Keratinocyte (primary cell): Measurements from ENCODE around the gene PPTC7. TPM values are rescaled to one million over a fixed set of nuclear protein-coding genes. Genes with fewer than 3 reads are reported as not detected.
"Not testable (repeated sequence)": the region's sequence is repeated elsewhere in the genome, so short reads cannot be mapped to it uniquely, and the experiment has no call there.

Experiments used
- DNase-seq: peaks from one replicate; pipeline ENCODE4 v3.0.0-alpha.2; 2011; ENCODE audit warnings: low read depth, missing footprints, low spot score
- FAIRE-seq: peaks from 2 replicates; lab custom pipeline; 2011; peaks lifted over from hg19 to GRCh38; lab: Jason Lieb, UNC
- H2AFZ ChIP-seq: 2 replicates; pipeline ENCODE4 v1.6.0; 2012; ENCODE audit warnings: low read length, control low read depth, inconsistent platforms; ENCODE audit not compliant: control insufficient read depth
- H3K27ac ChIP-seq: 2 replicates; pipeline ENCODE4 v1.5.1; 2011; ENCODE audit warnings: low read length; ENCODE audit not compliant: control insufficient read depth, insufficient read depth
- H3K27me3 ChIP-seq: 3 replicates; pipeline ENCODE4 v1.6.0; 2011; ENCODE audit warnings: low read length; ENCODE audit not compliant: control insufficient read depth, insufficient read depth; ENCODE audit errors: extremely low read depth
- H3K36me3 ChIP-seq, 2 experiments: 2 replicates in 1 of 2; 3 replicates in 1 of 2; pipeline ENCODE4 v1.5.1; 2011; ENCODE audit warnings: low read length in 2 of 2, mild to moderate bottlenecking in 1 of 2; ENCODE audit not compliant: control insufficient read depth in 2 of 2, insufficient read depth in 2 of 2; ENCODE audit errors: extremely low read depth in 1 of 2
- H3K4me1 ChIP-seq: 3 replicates; pipeline ENCODE4 v1.5.1; 2011; ENCODE audit warnings: low read length; ENCODE audit not compliant: control insufficient read depth, insufficient read depth; ENCODE audit errors: extremely low read depth
- H3K4me2 ChIP-seq: 3 replicates; pipeline ENCODE4 v1.6.0; 2011; ENCODE audit warnings: low read depth, low read length; ENCODE audit not compliant: control insufficient read depth, insufficient read depth; ENCODE audit errors: extremely low read depth
- H3K4me3 ChIP-seq, 3 experiments: fragments of 200-600 bp in 1 of 3; sonication (generic) in 1 of 3; 2 replicates in 2 of 3; 3 replicates in 1 of 3; pipeline ENCODE4 v1.5.1; 2011 to 2016; ENCODE audit warnings: low read length in 3 of 3, mild to moderate bottlenecking in 3 of 3, control low read depth in 2 of 3, inconsistent platforms in 1 of 3, low read depth in 1 of 3, mixed read lengths in 1 of 3, mixed run types in 1 of 3, moderate library complexity in 1 of 3; ENCODE audit not compliant: control insufficient read depth in 2 of 3, insufficient read depth in 2 of 3; ENCODE audit errors: extremely low read depth in 1 of 3
- H3K79me2 ChIP-seq: 2 replicates; pipeline ENCODE4 v1.6.0; 2012; ENCODE audit warnings: low read length; ENCODE audit not compliant: control insufficient read depth, insufficient read depth
- H3K9ac ChIP-seq: 3 replicates; pipeline ENCODE4 v1.6.0; 2011; ENCODE audit warnings: low read length; ENCODE audit not compliant: control insufficient read depth, insufficient read depth; ENCODE audit errors: extremely low read depth
- H3K9me1 ChIP-seq: 3 replicates; pipeline ENCODE4 v1.6.0; 2011; ENCODE audit warnings: low read length; ENCODE audit not compliant: control insufficient read depth, insufficient read depth; ENCODE audit errors: extremely low read depth
- H3K9me3 ChIP-seq: 2 replicates; pipeline ENCODE4 v1.5.1; 2012; ENCODE audit warnings: low read depth, low read length; ENCODE audit not compliant: control insufficient read depth
- H4K20me1 ChIP-seq: 3 replicates; pipeline ENCODE4 v1.6.0; 2011; ENCODE audit warnings: low read length; ENCODE audit not compliant: control insufficient read depth, insufficient read depth; ENCODE audit errors: extremely low read depth
- EZH2 ChIP-seq: IDR thresholded peaks from one replicate; pipeline ENCODE4 v1.6.1; 2012; ENCODE audit warnings: inconsistent platforms, mild to moderate bottlenecking, low read length, moderate library complexity
- dilution Hi-C: fragments of 300-500 bp; cut with MboI; formaldehyde crosslinking; loops from one replicate; pipeline ENCODE4 v1.7.0; 2020; ENCODE audit warnings: low sequenced_read_pairs; ENCODE audit not compliant: extremely low pct_ligation_motif_present
- polyA plus RNA-seq, 5 experiments: library from polyadenylated mRNA; depleted of rRNA in 3 of 5; stranded (reverse) in 3 of 5; stranded (forward) in 1 of 5; unstranded in 1 of 5; fragments of >200 nt; gene quantifications; 1 replicate in 1 of 5; 2 replicates in 3 of 5; 3 replicates in 1 of 5; pipeline versions ENCODE4 v1.2.1 to v1.2.3, GENCODE V29; 2011 to 2012; ENCODE audit warnings: missing spikeins in 2 of 5, low read depth in 1 of 5, low replicate concordance in 1 of 5
- TF ChIP-seq, protein P1 (sequence below), 3 experiments: IDR thresholded peaks in 1 of 3; conservative IDR thresholded peaks in 1 of 3; optimal IDR thresholded peaks in 1 of 3; 2 replicates in 2 of 3; 3 replicates in 1 of 3; pipeline versions ENCODE3 to v1.5.1; 2011; ENCODE audit warnings: low read length in 3 of 3, mild to moderate bottlenecking in 3 of 3, moderate library complexity in 2 of 3, control low read depth in 1 of 3, inconsistent platforms in 1 of 3; ENCODE audit not compliant: insufficient read depth in 2 of 3; ENCODE audit errors: extremely low read depth in 1 of 3

The PPTC7 gene
- polyA plus RNA-seq, 1 donor (not counting 4 experiments of a cell fraction or from before 2014, with no cell fraction given): 35.9 TPM

GRCh38 chr12:110590059-110590458, 6.9 kb upstream of the PPTC7 start:
- FAIRE-seq (no peak), DNase-seq (no peak)
- Histone ChIP-seq H2AFZ (no peak overlapping the region), H3K4me3 (no peak overlapping the region), H3K9me1 (no peaks in the 10 kb centered on the region), H3K36me3 (no peaks in the 10 kb centered on the region), H3K9me3 (no peaks in the 10 kb centered on the region), H3K27ac (no peak overlapping the region), H3K4me2 (no peak overlapping the region), H3K4me1 (peaks cover 7% of the 10 kb centered on the region), H3K27me3 (no peaks in the 10 kb centered on the region), H3K79me2 (no peaks in the 10 kb centered on the region), H4K20me1 (no peaks in the 10 kb centered on the region), H3K9ac (no peak overlapping the region)
- dilution Hi-C loops: no loop called here
- TF ChIP-seq, protein P1, sequence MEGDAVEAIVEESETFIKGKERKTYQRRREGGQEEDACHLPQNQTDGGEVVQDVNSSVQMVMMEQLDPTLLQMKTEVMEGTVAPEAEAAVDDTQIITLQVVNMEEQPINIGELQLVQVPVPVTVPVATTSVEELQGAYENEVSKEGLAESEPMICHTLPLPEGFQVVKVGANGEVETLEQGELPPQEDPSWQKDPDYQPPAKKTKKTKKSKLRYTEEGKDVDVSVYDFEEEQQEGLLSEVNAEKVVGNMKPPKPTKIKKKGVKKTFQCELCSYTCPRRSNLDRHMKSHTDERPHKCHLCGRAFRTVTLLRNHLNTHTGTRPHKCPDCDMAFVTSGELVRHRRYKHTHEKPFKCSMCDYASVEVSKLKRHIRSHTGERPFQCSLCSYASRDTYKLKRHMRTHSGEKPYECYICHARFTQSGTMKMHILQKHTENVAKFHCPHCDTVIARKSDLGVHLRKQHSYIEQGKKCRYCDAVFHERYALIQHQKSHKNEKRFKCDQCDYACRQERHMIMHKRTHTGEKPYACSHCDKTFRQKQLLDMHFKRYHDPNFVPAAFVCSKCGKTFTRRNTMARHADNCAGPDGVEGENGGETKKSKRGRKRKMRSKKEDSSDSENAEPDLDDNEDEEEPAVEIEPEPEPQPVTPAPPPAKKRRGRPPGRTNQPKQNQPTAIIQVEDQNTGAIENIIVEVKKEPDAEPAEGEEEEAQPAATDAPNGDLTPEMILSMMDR (optimal IDR thresholded peaks at IDR 0.05 in 1 of 3, IDR thresholded peaks at IDR 0.05 in 1 of 3, conservative IDR thresholded peaks at IDR 0.05 in 1 of 3; ENCODE audit: extremely low read depth in 1 of 3, insufficient read depth in 2 of 3, low read length in 3 of 3): no peak
- TF ChIP-seq EZH2: no peak

GRCh38 chr12:110587102-110587501, 4.0 kb upstream of the PPTC7 start:
- FAIRE-seq, H3K9ac ChIP-seq, dilution Hi-C loops: not testable (repeated sequence)

DNA sequence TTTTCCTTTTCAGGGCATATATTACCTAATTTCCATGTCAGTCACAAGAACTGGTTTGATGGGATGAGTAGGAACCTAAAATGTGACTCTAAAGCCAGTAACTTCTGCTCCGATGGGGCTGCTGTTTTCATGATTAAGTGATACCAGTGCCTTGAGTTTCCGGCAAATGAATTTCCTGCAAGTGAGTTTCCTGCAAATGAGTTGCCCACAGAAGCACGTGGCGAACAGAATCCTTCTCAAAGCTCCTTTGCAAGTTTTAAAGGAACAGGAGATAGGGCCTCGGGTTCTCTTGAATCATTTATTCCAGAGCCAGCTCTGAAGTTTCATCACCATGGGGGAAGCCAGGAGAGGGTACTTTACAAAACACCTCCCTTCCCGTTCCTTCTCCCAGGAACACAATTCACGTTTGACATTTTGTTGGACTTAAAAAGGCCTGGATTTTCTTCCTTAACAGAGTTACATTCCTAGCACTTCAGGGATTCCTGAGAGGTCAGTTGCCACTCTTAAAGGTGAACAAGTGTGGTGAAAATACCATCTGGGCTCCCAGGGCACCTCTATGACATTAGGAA, 2.2 kb upstream of the PPTC7 start:
- Histone ChIP-seq H3K4me3 (peak overlapping the region in 2 of 3 experiments; percentile 43 to 45), H3K4me2 (peak overlapping the region; percentile 71), H3K27me3 (no peaks in the 10 kb centered on the region), H3K36me3 (no peaks in the 10 kb centered on the region), H3K79me2 (peaks cover 28% of the 10 kb centered on the region), H2AFZ (peak overlapping the region; percentile 87), H3K9me1 (no peaks in the 10 kb centered on the region), H3K4me1 (peaks cover 31% of the 10 kb centered on the region), H3K9ac (peak overlapping the region; percentile 46), H3K27ac (peak overlapping the region; percentile 42), H3K9me3 (no peaks in the 10 kb centered on the region), H4K20me1 (peaks cover 11% of the 10 kb centered on the region)
- TF ChIP-seq, protein P1 (optimal IDR thresholded peaks at IDR 0.05 in 1 of 3, IDR thresholded peaks at IDR 0.05 in 1 of 3, conservative IDR thresholded peaks at IDR 0.05 in 1 of 3; ENCODE audit: extremely low read depth in 1 of 3, insufficient read depth in 2 of 3, low read length in 3 of 3): no peak
- TF ChIP-seq EZH2: no peak
- FAIRE-seq (peak; percentile 51), DNase-seq (no peak)
- dilution Hi-C loops: no loop called here

More at GRCh38 chr12:110587102-110587501, 4.0 kb upstream of the PPTC7 start:
- not testable (repeated sequence) for H4K20me1 ChIP-seq, H3K27me3 ChIP-seq, H2AFZ ChIP-seq, H3K4me3 ChIP-seq, H3K4me2 ChIP-seq, H3K36me3 ChIP-seq, H3K9me1 ChIP-seq, H3K9me3 ChIP-seq, H3K79me2 ChIP-seq, DNase-seq, H3K27ac ChIP-seq
- peaks cover 21% of the 10 kb centered on the region for H3K4me1 ChIP-seq
